Suppressor macrophage treated with lipopolysaccharide for 4 hours (primary cell): ENCODE measurements around the gene NDFIP2.
"Not testable (repeated sequence)": the region's sequence is repeated elsewhere in the genome, so short reads cannot be mapped to it uniquely, and the experiment has no call there.

Source experiments
- DNase-seq: peaks from one replicate; pipeline ENCODE4 v3.0.0-alpha.2; 2020

Gene NDFIP2

DNA sequence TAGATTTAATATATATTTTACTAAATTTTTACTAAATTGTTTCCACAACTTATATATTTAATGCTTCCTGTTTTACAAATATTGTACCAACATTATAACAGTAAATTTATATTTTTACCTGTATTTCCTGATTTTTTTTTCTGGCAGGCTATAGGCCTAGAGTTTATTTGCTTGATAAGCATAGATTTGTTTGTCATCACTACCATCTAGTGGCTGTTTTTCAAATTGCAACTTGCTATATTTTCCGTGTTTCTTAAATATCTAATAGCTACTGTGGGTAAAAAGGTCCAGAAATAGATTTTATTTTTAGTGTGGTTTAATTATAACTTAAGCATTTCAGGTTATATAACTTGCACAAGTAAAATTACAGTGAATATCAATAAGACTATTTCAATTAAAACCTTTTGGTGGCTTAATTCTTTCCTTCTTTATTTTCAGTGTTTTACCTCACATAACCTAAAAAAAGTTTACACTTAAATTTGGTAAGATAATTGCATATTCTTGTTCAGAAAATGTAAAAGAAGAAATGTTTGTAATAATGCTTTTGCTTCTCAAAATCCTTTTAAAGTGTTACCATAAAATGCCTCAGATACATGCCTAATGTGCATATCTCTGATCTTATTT, 60.6 kb downstream of the NDFIP2 start:
- peak; percentile 75 for DNase-seq

DNA sequence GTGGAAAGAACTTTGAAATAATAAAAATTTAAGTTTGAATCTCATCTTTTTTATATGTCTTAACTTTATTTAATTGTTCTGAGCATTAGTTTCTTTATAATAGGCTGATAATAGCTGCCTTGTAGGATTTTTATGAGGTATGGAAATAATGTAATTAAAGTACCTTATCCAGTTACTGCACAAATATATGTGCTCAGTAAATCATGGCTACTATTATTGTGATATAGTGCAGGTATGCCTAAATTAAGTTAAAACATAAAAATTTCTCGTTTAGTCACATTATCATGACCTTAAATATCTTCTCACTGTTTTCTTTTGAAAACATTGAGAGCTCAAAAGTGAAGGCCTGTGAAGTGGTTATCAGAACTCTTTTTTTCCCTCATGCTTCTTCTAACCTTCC, 62.9 kb downstream of the NDFIP2 start:
- no peak for DNase-seq

DNA sequence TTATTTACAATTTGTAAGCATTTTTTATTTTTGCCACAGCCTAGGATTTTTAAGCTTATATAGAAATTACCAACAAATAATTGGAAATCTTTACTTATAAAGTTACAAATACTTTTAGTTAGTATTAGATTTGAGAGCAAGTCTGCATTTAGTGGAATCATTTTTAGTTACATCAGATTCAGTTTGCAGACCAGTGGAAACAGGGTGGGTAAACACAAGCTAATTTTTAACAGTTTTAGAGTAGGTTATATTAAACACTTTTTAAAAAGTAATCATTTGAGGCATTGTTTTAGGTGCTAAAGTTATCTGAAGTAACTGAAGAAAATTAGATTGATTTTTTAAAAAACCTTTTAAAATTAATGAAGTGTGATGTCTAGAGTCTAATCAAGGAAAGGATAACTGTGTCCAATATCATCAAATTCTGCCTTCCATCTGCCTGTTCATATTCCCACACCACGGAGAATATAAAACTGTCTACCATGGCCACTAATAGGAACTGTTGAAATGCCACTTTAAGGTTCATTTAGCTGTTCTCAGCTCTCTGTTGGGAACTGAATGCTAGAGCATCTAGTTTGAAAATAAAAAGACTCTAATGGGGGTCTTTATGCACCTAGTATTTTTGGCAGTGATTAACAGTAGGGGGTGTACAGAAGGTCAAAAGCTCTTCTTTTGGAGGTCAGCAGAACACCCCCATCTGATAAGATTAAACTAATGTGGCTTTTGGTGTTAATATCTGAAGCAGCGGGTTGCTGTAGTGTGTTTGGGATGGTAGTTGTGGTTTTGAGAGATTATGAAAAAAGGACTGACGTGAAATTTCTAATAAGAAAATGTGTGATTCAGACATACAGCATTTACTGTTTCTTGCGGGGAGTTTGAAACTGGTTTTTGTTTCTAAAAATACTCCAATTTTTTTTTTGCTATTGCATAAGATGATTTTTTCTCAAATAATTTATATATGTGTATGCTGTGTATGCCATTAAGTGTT, 66.5 kb downstream of the NDFIP2 start:
- DNase-seq = no peak

DNA sequence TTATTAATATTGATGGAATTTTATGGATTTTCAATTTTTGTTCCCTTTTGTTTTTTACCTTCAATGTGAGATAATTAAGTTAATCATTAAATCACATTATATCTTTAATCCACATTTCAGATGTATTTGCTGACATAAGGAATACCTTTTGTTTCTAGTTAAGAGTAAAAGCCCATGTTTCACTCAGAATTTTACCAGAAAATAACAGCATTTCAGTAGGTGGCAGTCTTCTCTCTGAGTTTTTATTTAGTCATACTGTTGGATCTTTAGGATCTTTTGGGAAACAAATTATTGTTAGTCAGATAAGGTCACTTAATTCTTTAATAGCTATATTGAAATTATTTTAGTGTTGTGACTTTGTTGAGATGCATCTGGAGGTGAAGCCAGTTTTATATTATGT, 67.9 kb downstream of the NDFIP2 start:
- no peak for DNase-seq

DNA sequence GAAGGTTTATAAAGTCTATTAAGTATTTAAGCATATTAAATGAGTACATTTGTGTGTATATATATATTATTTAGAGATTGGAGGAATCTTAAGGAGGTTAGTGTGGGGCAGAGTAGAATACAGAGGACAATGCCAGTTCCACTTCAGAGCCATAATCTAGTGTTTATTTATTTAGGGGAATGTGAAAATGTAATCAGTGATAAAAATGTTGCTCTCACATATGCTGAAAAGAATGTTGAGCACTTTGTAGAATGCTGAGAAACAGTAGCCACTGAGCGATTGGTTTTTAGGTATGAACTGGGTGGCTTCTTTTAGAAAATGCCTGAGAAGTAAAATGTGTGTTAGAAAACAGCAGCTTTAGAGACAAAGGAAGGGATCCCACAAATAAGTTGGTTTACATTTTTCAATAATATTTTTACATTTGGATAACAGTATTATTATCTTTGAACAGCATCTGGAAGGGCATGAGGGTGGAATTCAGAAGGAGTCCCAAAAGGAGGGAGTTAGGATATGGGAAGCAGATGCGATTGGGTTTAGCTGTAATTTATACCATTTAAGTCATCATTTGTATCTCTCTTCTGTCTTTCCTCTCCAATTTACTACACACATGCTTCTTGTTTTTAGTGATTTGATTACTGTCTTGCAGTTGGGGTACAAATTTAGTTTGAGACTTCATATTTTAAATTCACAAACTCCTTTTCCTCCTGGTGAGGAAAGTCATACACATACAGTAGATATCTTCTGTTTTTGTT, 68.6 kb downstream of the NDFIP2 start:
- DNase-seq = no peak

DNA sequence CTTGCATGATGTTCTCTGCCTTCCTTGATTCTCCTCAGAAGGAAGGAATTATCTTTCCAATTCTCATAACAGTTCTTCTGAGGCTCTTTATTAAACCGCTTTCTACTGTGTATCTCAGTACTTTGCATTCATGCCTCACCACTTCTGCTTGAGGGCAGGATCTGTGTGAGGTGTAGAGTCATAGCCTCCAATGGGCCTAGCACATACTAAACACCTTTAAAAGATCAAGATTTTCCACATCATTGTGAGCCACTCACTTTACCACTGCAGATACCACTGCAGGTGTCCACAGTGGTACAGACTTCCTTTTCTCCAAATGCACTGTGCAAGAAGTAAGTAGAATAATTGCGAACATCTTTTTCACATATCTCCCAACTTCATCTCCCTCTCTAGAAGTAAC, 76.7 kb downstream of the NDFIP2 start:
- DNase-seq = no peak

DNA sequence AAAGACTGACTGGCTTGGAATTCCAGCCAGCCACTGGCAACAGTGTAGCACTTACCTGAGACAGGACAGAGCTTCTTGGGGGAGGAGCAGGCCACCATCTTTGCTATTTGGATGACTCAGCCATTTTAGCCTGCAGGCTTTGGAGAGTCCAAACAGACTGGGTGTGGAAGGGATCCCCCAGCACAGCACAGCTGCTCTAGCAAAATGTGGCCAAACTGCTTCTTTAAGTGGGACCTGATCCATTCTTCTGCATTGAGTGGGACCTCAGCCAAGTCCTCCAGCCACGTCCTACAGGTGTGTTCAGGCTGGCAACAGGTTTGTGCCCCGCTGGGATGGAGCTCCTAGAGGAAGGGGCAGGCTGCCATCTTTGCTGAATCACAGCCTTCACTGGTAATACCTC, 80.0 kb downstream of the NDFIP2 start:
- DNase-seq = no peak

DNA sequence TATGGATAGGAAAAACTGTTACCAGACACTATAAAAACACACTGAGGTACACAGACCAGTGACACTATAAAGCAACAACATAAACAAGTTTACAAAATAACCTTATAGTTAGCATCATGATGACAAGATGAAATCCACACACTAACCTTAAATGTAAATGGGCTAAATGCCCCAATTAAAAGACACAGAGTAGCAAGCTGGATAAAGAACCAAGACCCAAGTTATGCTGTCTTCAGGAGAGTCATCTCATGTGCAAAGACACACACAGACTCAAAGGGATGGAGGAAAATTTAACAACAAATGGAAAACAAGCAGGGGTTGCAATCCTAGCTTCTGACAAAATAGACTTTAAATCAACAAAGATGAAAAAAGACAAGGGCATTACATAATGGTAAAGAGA, 81.6 kb downstream of the NDFIP2 start:
- DNase-seq = no peak

DNA sequence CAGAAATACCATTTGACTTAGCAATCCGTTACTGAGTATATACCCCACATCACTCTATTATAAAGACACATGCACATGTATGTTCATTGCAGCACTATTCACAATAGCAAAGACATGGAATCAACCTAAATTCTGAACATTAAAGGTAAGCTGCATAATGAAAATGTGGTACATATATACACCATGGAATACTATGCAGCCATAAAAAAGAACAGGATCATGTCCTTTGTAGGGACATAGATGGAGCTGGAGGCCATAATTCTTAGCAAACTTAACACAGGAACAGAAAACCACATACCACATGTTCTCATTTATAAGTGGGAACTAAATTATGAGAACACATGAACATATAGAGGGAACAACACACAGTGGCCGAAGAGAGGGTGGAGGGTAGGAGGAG, 85.2 kb downstream of the NDFIP2 start:
- no peak for DNase-seq

DNA sequence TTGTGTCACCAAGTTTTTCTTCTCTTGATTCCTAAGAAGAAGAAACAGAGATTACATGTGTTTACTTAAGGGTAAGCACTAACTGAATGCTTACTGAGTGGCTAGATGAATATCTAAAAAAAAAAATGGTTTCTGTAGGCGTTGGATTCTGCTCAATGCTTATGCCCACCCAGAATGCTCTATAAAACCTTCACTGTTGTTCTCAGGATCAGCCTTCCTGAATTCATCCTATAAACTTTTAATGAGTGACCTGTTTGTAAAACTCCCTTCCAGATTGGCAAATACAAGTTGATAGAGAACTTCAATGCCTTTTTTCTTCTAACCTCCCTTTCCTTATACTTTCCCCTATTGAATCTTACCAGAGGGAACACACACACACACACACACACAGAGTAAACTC, 90.2 kb downstream of the NDFIP2 start:
- DNase-seq = no peak

DNA sequence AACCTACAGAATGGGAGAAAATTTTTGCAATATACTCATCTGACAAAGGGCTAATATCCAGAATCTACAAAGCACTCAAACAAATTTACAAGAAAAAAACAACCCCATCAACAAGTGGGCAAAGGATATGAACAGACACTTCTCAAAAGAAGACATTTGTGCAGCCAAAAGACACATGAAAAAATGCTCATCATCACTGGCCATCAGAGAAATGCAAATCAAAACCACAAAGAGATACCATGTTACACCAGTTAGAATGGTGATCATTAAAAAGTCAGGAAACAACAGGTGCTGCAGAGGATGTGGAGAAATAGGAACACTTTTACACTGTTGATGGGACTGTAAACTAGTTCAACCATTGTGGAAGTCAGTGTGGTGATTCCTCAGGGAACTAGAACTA, 92.9 kb downstream of the NDFIP2 start:
- not testable (repeated sequence) for DNase-seq

DNA sequence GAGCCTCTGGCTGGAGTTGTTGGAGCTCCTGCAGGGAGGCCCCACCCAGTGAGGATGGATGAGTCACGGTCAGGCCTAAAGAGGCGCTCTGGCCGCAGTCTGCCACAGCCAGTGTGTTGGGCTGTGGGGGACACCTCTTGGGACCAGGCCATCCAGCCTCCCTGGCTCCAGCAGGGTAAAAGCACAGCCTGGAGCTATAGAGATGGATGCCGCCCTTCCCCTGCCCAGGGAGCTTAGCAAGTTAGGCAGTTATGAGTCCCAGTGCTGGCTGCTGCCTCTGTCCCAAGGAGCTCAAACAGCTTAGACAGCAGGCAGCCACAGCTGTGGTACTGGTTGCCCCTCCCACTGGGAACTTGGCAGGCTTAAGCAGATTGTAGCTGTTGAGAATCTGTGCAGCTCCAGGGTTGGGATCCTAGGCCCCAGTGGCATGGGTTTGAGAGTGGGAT, 100.9 kb downstream of the NDFIP2 start:
- DNase-seq = no peak

DNA sequence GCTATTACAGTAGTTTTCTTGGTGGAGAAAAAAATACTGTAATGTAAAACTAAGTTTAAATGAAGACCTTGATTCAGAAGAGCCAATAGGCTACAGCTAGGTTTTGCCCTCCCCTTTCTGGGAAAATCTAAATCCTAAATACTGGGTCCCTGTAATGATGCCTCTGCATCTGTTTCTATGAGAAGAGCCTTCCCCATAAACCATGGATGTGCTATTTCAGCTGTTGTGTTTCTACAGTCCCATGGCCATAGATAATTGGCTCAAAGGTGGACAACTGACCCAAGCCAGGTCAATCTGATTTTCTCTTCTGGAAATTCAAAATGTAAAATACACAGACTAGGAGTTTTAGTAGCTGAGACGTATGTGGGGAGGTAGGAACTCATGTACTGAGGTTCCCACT, 101.9 kb downstream of the NDFIP2 start:
- no peak for DNase-seq

DNA sequence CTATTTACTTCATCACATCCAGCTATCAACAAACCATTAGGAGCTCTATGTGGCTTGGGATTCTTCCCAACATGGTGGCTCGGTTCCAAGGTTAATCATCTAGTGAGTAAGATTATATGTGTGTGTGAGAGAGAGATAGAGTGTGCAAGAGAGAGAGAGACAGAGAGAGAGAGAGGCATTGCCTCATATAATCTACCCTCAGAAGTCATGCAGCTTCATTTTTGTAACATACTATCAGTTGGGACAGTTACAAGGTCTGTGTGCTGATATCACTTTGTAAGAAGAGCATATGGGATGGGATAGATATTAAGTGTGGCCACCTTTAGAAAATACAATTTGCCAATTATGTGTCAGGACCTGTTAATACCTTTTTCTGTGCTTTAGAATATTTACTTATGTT, 104.1 kb downstream of the NDFIP2 start:
- DNase-seq = no peak

DNA sequence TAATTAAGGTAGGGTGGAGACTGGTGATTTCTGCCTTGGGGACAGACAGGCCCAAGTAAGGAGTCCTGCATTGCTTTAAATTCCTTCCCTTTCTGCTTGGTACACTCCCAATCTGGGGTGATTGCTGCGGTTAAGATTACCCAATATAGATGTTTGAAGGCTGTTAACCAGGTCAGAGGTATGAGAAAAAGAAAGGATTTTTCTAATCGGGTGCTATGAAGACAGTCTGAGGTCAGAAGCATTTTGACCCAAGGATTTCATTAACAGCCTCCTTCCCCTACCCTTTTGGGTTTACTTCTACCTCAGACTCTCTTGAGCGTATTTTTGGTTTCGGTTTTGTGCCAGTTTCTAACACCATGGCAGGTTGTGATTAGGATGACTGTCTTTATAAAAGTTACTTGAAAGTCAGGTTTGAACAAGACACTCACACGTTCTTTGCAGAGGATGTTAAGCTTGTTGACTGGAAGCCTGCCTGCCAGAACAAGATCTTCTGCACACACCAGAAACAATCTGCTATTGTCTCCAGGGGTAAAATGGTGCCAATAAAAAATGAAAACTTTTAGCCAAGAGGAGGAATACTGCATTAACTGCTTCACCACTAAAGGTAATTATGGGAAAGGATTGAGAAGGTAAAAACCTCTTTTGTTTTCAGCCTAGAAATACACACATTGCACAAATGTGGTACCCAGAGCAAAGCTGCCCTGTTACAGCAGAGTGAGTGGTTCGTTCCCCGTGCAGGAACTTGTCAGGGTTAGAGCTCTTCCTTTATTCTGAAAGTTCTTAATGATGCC, 108.8 kb downstream of the NDFIP2 start:
- DNase-seq = no peak

DNA sequence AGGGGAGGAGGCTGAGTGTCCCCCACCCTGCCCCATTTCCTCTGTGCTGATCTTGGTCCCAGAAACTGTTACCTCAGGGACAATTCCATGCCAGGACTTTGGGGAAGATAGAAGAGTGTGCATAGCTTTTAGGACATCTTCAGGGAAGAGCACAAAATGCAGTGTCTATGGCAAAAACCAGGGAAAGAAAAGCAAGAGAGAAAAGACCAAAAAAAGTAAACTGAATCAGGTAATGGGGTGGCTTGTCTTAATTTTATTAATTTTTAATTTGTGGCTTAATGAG, 109.4 kb downstream of the NDFIP2 start:
- no peak for DNase-seq

DNA sequence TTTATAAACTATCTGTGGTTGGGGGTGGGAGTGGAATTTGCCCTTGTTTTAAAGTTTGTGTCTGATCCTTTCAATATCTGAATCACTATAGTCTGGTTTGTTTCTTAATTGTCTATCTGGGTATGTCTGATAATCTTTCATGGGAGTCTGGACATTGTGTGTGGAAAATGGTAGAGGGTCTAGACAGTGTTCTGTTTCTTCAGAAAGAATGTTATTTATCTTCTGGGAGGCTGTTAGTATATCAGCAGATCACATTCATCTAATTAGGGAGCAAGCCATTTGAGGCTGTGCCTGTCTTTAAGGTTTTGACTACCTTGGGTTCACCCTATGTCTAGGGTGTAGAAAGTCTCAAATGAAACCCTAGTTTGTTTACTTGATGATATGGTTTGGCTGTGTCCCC, 110.5 kb downstream of the NDFIP2 start:
- DNase-seq = no peak

DNA sequence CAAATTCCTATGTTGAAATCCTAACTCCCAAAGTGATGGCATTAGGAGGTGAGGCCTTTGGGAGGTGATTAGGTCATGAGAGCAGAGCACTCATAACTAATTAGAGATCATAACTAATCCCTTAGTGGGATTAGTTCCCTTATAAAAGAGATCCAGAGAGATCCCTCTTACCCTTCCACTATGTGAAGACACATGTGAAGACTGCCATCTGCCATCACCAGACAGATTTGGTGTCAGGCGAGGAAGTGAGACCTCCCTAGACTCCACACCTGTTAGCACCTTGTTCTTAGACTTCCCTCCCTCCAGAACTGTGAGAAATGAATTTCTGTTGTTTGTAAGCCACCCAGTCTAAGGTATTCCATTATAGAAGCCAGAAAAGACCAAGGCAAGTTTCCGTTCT, 112.2 kb downstream of the NDFIP2 start:
- DNase-seq = no peak

DNA sequence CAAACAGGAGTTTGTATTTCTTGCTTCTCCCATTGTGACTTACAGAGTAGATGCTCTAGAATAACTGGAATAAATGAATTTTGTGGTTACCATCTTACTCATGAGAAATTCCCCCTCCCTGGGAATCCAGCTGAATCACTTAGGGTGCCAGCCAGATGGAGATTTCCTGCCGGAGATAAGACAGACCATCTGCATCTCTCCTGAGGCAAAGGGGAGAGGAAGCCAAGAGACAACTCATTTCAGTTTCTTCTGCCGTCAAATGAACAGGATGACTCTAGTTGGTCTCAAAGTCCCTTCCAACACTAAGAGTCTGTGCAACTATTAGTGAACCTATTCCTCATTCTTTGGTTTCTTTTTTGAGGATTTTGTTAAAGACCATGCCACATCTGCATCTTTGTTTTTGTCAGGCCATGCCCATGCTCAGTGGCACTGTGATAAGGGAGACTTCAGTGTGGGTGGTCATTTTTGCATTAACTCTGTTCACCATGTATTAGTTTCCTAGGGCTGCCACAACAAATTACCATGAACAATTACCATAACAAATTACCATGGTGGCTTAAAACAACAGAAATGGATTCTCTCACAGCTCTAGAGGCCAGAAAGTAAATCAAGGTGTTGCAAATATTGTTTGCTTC, 112.8 kb downstream of the NDFIP2 start:
- no peak for DNase-seq

DNA sequence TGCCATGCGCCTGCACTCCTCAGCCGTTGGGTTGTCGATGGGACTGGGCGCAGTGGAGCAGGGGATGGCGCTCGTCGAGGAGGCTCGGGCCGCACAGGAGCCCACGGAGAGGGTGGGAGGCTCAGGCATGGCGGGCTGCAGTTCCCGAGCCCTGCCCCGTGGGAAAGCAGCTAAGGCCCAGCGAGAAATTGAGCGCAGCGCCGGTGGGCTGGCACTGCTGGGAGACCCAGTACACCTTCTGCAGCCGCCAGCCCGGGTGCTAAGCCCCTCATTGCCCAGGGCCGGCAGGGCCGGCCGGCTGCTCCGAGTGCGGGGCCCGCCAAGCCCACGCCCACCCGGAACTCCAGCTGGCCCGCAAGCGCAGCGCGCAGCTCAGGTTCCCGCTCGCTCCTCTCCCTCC, 119.2 kb downstream of the NDFIP2 start:
- not testable (repeated sequence) for DNase-seq

DNA sequence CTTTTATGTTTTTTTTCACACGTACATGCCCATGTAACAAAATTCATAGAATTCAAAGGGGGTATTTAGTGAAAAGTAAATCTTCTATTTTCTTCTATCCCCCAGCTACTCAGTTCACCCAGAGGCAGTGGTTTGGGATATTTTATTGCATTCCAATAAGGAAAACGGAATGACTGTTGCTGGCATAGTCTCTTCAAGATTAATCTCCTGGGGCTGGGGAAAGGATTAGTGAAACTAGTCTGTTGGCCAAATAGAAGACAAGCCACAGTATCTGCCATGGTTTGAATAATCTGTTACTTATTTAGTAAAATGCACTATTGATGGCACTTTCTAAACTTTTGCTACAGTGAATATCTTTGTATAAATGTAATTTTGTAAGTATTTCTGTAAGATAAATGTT, 122.0 kb downstream of the NDFIP2 start:
- no peak for DNase-seq

DNA sequence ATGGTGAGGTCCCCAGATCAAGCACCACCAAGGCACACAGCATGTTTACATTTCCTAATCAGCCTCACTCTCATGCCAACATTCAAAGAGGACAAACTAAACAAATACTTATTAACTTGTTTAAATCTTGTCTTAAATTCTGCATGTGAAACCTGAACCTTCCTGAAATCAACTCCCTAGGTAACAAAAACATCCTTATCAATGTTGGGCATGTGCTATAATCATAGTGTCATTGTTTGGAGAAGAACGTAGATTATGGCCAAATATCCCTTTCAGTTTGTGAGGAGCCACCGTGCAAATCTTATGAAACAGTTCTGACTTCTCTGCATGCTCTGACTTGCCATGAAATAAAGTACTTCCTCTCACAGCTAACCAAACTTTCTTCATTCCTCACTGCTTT, 123.8 kb downstream of the NDFIP2 start:
- DNase-seq = no peak
